Epithelial cell of esophagus (primary cell): Measurements from ENCODE around the gene TSC1.

Experiments
- DNase-seq: peaks from one replicate; pipeline ENCODE4 v3.0.0; 2010; ENCODE audit warnings: low read depth
- H3K4me3 ChIP-seq: 2 replicates; pipeline ENCODE4 v1.5.1; 2011; ENCODE audit warnings: mild to moderate bottlenecking, low read length, control low read depth
- TF ChIP-seq, protein P1 (sequence below): IDR thresholded peaks from 2 replicates; pipeline ENCODE4 v1.5.1; 2011; ENCODE audit warnings: low read depth, mild to moderate bottlenecking, low read length, control low read depth, inconsistent platforms; ENCODE audit not compliant: insufficient read depth; ENCODE audit errors: missing control alignments

Gene TSC1

DNA sequence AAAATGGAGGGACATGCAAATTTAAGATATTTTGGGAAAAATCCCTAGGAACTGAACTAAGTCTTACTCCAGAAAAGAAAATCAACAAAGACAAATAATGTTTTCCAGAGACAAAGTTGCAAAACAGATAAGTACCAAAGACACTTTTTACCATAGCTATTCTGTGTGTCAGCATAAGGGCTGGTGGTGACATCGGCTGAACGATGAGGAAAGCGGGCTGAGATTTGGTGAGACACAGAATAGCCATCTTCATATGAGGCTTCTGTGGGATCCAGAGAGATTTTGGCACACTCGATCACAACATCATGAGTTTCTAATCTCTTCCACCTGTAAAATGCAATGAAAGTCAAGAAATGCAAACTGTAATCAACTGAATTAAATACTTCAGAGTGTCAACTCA, 32.3 kb downstream of the TSC1 start:
- H3K4me3 ChIP-seq: no peak overlapping the region
- TF ChIP-seq, protein P1, sequence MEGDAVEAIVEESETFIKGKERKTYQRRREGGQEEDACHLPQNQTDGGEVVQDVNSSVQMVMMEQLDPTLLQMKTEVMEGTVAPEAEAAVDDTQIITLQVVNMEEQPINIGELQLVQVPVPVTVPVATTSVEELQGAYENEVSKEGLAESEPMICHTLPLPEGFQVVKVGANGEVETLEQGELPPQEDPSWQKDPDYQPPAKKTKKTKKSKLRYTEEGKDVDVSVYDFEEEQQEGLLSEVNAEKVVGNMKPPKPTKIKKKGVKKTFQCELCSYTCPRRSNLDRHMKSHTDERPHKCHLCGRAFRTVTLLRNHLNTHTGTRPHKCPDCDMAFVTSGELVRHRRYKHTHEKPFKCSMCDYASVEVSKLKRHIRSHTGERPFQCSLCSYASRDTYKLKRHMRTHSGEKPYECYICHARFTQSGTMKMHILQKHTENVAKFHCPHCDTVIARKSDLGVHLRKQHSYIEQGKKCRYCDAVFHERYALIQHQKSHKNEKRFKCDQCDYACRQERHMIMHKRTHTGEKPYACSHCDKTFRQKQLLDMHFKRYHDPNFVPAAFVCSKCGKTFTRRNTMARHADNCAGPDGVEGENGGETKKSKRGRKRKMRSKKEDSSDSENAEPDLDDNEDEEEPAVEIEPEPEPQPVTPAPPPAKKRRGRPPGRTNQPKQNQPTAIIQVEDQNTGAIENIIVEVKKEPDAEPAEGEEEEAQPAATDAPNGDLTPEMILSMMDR: no peak
- no peak for DNase-seq

DNA sequence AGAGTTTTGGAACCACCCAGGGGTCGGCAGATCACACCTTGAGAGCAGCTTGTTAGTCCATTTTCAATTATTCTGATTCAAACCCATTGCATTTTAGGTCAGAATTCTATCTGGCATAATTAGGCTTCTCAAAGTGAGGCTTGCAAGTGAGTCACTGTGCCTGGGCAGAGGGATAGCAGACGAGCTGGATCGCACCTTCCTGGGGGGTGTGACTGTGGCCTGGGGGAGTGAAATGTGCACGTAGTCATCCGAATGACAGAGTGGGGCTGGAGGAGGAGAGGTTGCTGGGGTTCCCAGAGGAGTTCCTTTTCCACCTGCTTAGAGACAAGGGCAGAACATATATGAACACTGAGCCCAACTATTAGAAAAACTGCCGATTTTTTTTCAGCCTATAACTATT, 34.0 kb downstream of the TSC1 start:
- DNase-seq: peak; percentile 24
- TF ChIP-seq, protein P1: no peak
- no peak overlapping the region for H3K4me3 ChIP-seq

DNA sequence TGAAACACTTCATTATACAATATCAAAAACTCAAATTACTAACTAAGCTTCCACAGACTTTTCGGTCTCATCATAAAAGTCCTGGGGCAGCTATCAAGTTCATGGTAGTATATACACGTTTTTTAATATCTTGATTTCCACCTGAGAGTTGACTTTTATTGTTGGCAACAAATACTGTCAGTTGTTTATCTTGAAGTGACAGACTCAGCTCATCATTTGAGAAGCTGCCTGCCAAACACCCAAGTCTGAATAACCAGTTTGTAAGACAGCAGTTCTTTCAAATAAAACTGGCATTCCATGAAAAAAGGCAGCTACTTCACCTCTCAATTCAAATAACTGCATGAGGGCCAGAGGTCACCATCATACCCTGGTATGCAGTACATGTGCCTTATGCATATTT, 35.1 kb downstream of the TSC1 start:
- TF ChIP-seq, protein P1: no peak
- no peak for DNase-seq
- H3K4me3 ChIP-seq: no peak overlapping the region

DNA sequence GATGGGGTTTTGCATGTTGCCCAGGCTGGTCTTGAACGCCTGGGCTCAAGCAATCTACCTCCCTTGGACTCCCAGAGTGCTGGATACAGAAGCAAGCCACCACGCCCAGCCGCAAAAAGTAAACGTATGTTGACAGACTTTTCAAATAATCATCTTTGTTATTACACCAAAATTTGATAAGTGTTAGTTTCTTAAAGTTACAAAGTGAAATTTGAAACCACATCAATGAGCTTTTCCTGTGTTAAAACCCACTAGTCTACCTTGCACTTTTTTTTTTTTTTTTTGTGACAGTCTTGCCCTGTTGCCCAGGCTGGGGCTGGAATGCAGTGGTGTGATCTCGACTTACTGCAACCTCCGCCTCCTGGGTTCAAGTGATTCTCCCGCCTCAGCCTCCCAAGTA, 35.8 kb downstream of the TSC1 start:
- DNase-seq: no peak
- TF ChIP-seq, protein P1: no peak

DNA sequence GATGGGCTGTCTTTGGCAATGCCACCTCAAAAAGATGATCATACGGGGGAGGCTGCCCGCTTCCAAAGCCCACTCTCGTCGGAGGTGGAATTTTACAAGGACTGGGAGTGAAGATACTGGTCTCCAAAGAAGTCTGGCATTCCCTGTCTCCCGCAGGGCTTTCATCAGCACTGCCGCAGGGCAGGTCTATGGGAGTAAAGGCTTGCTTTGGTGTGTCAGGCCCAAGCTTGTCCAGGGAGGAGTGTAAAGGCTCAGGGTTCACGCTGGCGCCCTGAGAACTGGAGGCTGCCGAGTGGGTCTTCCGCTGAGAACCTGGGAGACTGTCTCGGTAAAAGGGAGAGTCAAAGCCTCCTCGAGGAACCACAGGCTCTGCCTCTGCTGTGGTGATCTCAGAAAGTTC, 38.7 kb downstream of the TSC1 start:
- no peak for DNase-seq
- TF ChIP-seq, protein P1: no peak
- no peak overlapping the region for H3K4me3 ChIP-seq

More for the DNA sequence above, 35.8 kb downstream of the TSC1 start:
- H3K4me3 ChIP-seq: no peak overlapping the region

DNA sequence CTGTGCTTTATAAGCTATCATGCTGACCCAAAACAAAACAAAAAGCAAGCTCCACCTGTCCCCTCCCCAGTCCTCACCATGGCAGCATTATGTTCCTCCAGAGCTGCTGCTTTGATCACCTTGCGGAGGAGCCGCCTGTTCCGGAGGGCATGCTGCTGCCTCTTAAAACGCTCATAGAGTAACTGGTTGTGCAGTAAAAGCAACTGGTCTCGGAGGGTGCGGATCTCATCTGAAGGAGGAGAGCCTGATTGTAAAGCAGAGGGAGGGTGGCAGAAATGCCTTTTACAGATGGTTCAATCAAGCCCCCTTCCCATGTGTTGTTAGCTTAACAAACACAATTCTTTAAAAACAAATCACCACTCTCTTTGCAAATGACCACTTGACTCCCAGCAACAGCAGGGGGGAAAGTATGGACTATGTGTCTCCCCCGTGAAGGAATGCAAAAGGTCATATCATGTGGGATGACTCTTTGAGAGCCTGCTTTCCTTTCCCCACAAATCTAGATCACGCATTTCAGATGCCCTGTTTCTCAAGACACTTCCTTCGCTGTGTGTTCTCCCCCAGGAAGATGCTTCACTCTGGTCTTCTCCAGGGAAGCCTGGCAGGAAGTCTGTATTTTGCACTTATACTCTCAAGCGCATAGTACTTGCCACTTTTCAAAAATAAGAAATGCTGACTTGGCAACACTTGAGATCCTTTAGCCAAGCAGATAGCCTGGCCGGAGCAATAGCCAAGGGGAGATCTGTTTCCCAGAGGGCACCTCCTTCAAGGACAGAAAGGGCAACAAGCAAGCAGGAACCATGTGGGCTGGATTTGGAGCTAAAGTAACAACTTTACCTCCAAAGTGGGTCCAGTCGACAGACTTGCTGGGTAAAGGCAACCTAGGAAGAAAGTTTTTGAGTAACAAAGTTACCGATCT, 40.6 kb downstream of the TSC1 start:
- no peak overlapping the region for H3K4me3 ChIP-seq
- TF ChIP-seq, protein P1: no peak
- DNase-seq: no peak
